Stomach (tissue), 9 donors: ENCODE data around the gene SF3B3. TPM values are rescaled to one million over a fixed set of nuclear protein-coding genes. Genes with fewer than 3 reads are reported as not detected.

Source experiments
- DNase-seq, 2 donors: peaks; one replicate each; pipeline versions ENCODE4 v3.0.0 to v3.0.0-alpha.2; 2013 to 2019
- H3K27ac ChIP-seq, 5 donors: fragments of 200-600 bp in 4 of 5; sonication (generic) in 4 of 5; one replicate each; pipeline ENCODE4 v1.5.1; 2013 to 2019; ENCODE audit warnings: mild to moderate bottlenecking in 1 of 5, moderate library complexity in 1 of 5
- H3K27me3 ChIP-seq, 3 donors: fragments of 200-600 bp; sonication (generic); one replicate each; pipeline ENCODE4 v1.5.1; 2017 to 2019; ENCODE audit warnings: mixed run types in 1 of 3
- H3K36me3 ChIP-seq, 4 donors: fragments of 200-600 bp; sonication (generic); 1 replicate in 3 of 4; 2 replicates in 1 of 4; pipeline ENCODE4 v1.5.1; 2016 to 2019
- H3K4me1 ChIP-seq, 4 donors: fragments of 200-600 bp; sonication (generic); one replicate each; pipeline ENCODE4 v1.5.1; 2016 to 2019
- H3K4me3 ChIP-seq, 4 donors: fragments of 200-600 bp; sonication (generic) in 3 of 4; one replicate each; pipeline ENCODE4 v1.5.1; 2016 to 2019; ENCODE audit warnings: mild to moderate bottlenecking in 1 of 4
- H3K9me3 ChIP-seq, 4 donors: fragments of 200-600 bp; sonication (generic); one replicate each; pipeline ENCODE4 v1.5.1; 2016 to 2019
- CTCF ChIP-seq, 7 experiments: fragments of 450-650 bp in 4 of 7; fragments of 200-600 bp in 3 of 7; sonication (generic) in 3 of 7; IDR thresholded peaks; one replicate each; pipeline ENCODE4 v1.5.1; 2016 to 2019; ENCODE audit warnings: antibody characterized with exemption in 7 of 7, control low read depth in 2 of 7, mild to moderate bottlenecking in 1 of 7
- EP300 ChIP-seq: sonication (generic); formaldehyde crosslinking; IDR thresholded peaks from one replicate; pipeline ENCODE4 v1.6.1; 2017; ENCODE audit warnings: antibody characterized with exemption
- POLR2A ChIP-seq, 4 donors: fragments of 450-650 bp; IDR thresholded peaks; one replicate each; pipeline ENCODE4 v1.6.1; 2016; ENCODE audit warnings: antibody characterized with exemption in 4 of 4, control low read depth in 2 of 4, mild to moderate bottlenecking in 1 of 4, moderate library complexity in 1 of 4
- POLR2AphosphoS5 ChIP-seq, 3 donors: sonication (generic); formaldehyde crosslinking; IDR thresholded peaks; one replicate each; pipeline ENCODE4 v1.6.1; 2016; ENCODE audit warnings: antibody characterized with exemption in 3 of 3
- WGBS, 5 donors: extraction: QIAGEN DNeasy Blood & Tissue Kit in 3 of 5; methylation state at CpG; one replicate each; pipeline versions ENCODE4 v1.1.5 to v1.1.7; 2013 to 2018; 5-methylcytosine and 5-hydroxymethylcytosine counted together
- intact Hi-C: fragments of 100-400 bp; cut with DNase I; formaldehyde crosslinking; loops from one replicate; pipeline ENCODE4 v1.15.1; 2023; ENCODE audit warnings: low total_unique reads
- polyA plus RNA-seq, 3 donors: library from polyadenylated mRNA; stranded (reverse); fragments of 200-250 nt; gene quantifications; one replicate each; pipeline ENCODE4 v1.2.3, GENCODE V29; 2013
- total RNA-seq, 5 donors: library from RNA; depleted of rRNA; stranded (reverse); fragments of >200 nt; gene quantifications; one replicate each; pipeline versions ENCODE4 v1.1.0 to v1.2.3, GENCODE V29; 2014 to 2016
- donor health status: healthy with polysubstance abuse.
- donor health status: Bipolar disorder and iron deficiency.
- donor health status: healthy.

The SF3B3 gene
- total and polyA plus RNA-seq, 8 donors, result 30.8 to 141 (median 79.8) TPM

DNA sequence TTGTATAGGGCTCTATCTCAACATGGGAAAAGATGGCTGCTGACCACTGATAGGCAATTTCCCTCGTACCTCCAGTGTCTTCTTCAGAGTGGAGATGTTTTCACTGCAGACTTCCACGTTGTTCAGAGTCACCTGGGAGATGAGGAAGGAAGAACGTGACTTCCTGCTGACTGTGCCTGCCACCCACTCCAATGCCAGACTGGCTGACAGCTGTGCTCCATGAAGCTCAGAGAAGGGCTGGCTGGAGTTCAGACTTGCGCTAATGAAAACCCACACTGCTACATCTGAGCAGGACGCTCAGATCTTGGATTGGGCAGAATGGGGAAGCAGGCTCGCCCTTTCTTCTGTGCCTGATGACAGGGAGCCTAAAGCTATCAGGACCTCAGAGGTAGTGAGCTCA, 33.4 kb upstream of the SF3B3 start:
- Histone ChIP-seq H3K27me3 (no peaks in the 10 kb centered on the region), H3K27ac (no peak overlapping the region), H3K9me3 (no peaks in the 10 kb centered on the region), H3K4me1 (no peaks in the 10 kb centered on the region), H3K4me3 (no peak overlapping the region), H3K36me3 (peaks cover 48 to 97% (median 97%) of the 10 kb centered on the region in 4 donors)
- 73 to 78% (median 77%) methylated on average over 6 of the region's 6 CpGs for WGBS, 5 donors
- DNase-seq, result no peak
- TF ChIP-seq POLR2A (IDR thresholded peaks at IDR 0.05) (no peak), POLR2AphosphoS5 (IDR thresholded peaks at IDR 0.05) (no peak)
- intact Hi-C loops, result no loop called here

- no peak for TF ChIP-seq POLR2A (IDR thresholded peaks at IDR 0.05)
- TF ChIP-seq EP300, result no peak
- TF ChIP-seq POLR2AphosphoS5 (IDR thresholded peaks at IDR 0.05), result no peak
- TF ChIP-seq CTCF (IDR thresholded peaks at IDR 0.05), result no peak
- WGBS, 5 donors, result 91 to 94% (median 92%) methylated on average over 3 of the region's 3 CpGs
- no peaks in the 10 kb centered on the region for H3K27me3 ChIP-seq
- H3K27ac ChIP-seq, result no peak overlapping the region
- no peaks in the 10 kb centered on the region for H3K9me3 ChIP-seq
- no peak overlapping the region for H3K4me3 ChIP-seq
- peaks cover 54 to 97% (median 97%) of the 10 kb centered on the region in 4 donors for H3K36me3 ChIP-seq
- no peak for DNase-seq
- intact Hi-C loops, result no loop called here
- no peaks in the 10 kb centered on the region for H3K4me1 ChIP-seq
Measured at GRCh38 chr16:70493802-70494201, 29.8 kb upstream of the SF3B3 start.

DNA sequence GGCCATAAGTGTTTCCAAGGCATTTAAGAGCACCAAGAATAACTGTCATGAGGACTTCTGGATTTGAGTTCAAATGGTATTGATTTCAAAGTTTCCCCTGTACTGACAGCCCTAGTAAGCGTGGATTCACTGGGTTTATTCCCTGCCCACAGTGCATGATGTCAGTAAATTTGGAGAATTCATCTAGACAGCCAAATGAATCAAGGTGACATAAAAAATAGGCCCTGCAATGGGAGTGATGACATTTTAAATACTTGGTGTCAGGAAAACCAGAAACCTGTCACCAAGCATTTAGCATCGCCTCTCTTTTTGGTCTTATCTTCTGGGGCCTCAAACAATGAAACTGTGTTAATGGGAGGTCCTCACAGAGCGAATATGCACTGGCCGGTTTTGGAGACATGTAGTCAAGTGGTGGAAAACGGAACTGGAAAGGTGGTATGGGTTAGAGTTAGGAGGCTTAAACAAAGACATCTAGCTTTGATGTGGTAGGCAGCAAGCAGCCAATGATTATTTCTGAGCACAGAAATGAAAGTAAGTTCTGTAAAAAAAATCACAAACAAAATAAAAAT, 29.3 kb upstream of the SF3B3 start:
- peaks cover 51 to 98% (median 97%) of the 10 kb centered on the region in 4 donors for H3K36me3 ChIP-seq

GRCh38 chr16:70494777-70495176, 28.8 kb upstream of the SF3B3 start:
- TF ChIP-seq POLR2AphosphoS5 (IDR thresholded peaks at IDR 0.05), result no peak
- no peak for TF ChIP-seq POLR2A (IDR thresholded peaks at IDR 0.05)
- TF ChIP-seq EP300, result no peak
- no peak for TF ChIP-seq CTCF (IDR thresholded peaks at IDR 0.05)
- intact Hi-C loops, result no loop called here
- Histone ChIP-seq H3K27me3 (no peaks in the 10 kb centered on the region), H3K36me3 (peaks cover 46 to 98% (median 97%) of the 10 kb centered on the region in 4 donors), H3K4me1 (no peaks in the 10 kb centered on the region), H3K4me3 (no peak overlapping the region), H3K9me3 (no peaks in the 10 kb centered on the region), H3K27ac (no peak overlapping the region)
- no peak for DNase-seq
- WGBS, 5 donors, result 88 to 94% (median 92%) methylated on average over 2 of the region's 2 CpGs

More for the DNA sequence above, 29.3 kb upstream of the SF3B3 start:
- TF ChIP-seq POLR2A (IDR thresholded peaks at IDR 0.05), result no peak
- TF ChIP-seq EP300, result no peak
- no peak for TF ChIP-seq CTCF (IDR thresholded peaks at IDR 0.05)
- no peak for TF ChIP-seq POLR2AphosphoS5 (IDR thresholded peaks at IDR 0.05)
- no peak for DNase-seq
- no peaks in the 10 kb centered on the region for H3K9me3 ChIP-seq
- H3K27me3 ChIP-seq, result no peaks in the 10 kb centered on the region
- no peaks in the 10 kb centered on the region for H3K4me1 ChIP-seq
- no peak overlapping the region for H3K4me3 ChIP-seq
- 69 to 95% (median 82%) methylated on average over 5 of the region's 5 CpGs for WGBS, 5 donors
- H3K27ac ChIP-seq, result no peak overlapping the region
- intact Hi-C loops, result no loop called here

DNA sequence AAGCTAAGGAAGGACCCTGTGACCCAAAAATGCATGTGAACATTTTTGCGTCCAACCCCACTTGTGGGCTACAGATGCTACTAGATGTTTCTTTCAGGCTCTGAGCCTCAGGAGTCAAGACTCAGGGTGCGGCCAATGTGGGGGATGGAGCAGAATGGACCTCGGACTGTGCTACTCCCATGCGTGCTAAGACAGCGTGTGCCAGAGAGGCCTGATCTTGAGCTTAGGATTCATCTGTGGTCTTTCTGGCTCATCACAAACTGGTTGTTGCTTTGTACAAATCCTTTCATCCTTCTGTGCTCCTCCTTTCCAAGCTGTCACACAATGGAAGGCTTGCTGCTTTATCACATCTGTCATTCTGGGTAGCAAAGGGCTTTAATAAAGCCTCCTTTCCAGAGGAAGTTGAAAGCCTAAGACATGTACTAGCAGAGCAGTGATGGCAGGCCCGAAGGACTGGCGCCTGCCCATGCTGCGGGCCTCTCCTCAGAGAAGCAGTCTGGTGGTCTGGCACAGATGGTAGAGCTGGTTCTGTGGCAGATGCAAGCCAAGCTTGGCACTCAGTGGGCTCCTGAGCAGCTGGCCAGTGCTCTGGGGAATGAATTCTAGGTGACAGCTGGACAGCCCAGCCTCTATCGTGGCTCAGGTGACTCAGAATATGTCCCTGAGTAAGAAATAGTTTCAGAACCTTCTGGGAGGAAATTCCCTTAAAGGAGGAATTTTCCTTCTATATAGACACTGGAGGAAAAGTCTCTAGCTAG, 28.0 kb upstream of the SF3B3 start:
- TF ChIP-seq POLR2AphosphoS5 (IDR thresholded peaks at IDR 0.05), result no peak
- no peak for TF ChIP-seq CTCF (IDR thresholded peaks at IDR 0.05)
- no peak for TF ChIP-seq POLR2A (IDR thresholded peaks at IDR 0.05)
- TF ChIP-seq EP300, result no peak
- no peaks in the 10 kb centered on the region for H3K4me1 ChIP-seq
- WGBS, 5 donors, result 94 to 96% (median 95%) methylated on average over 8 to 9 of the region's 9 CpGs
- no peaks in the 10 kb centered on the region for H3K9me3 ChIP-seq
- H3K27me3 ChIP-seq, result no peaks in the 10 kb centered on the region
- peaks cover 38 to 98% (median 97%) of the 10 kb centered on the region in 4 donors for H3K36me3 ChIP-seq
- intact Hi-C loops, result no loop called here
- no peak overlapping the region for H3K27ac ChIP-seq
- H3K4me3 ChIP-seq, result no peak overlapping the region
- no peak for DNase-seq
